Testis (tissue), 2 donors: Measurements from ENCODE around the gene EPB41L4A.

Experiments
- POLR2A ChIP-seq: fragments of 450-650 bp; IDR thresholded peaks from one replicate; pipeline ENCODE4 v1.6.1; 2017; ENCODE audit warnings: antibody characterized with exemption, mild to moderate bottlenecking, moderate library complexity
- TF ChIP-seq, protein P1 (sequence below), 3 experiments: fragments of 450-650 bp in 2 of 3; fragments of 200-600 bp in 1 of 3; sonication (generic) in 1 of 3; IDR thresholded peaks; one replicate each; pipeline ENCODE4 v1.5.1; 2016 to 2019; ENCODE audit warnings: antibody characterized with exemption in 3 of 3, mild to moderate bottlenecking in 2 of 3, moderate library complexity in 1 of 3

DNA sequence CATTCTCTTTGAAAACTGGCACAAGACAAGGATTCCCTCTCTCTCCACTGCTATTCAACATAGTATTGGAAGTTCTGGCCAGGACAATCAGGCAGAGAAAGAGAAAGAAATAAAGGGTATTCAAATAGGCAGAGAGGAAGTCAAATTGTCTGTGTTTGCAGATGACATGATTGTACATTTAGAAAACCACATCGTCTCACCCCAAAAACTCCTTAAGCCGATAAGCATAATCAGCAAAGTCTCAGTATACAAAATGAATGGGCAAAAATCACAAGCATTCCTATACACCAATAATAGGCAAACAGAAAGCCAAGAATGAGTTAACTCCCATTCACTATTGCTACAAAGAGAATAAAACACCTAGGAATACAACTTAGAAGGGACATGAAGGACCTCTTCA lies 21.0 kb upstream of the EPB41L4A start:
- TF ChIP-seq, protein P1, sequence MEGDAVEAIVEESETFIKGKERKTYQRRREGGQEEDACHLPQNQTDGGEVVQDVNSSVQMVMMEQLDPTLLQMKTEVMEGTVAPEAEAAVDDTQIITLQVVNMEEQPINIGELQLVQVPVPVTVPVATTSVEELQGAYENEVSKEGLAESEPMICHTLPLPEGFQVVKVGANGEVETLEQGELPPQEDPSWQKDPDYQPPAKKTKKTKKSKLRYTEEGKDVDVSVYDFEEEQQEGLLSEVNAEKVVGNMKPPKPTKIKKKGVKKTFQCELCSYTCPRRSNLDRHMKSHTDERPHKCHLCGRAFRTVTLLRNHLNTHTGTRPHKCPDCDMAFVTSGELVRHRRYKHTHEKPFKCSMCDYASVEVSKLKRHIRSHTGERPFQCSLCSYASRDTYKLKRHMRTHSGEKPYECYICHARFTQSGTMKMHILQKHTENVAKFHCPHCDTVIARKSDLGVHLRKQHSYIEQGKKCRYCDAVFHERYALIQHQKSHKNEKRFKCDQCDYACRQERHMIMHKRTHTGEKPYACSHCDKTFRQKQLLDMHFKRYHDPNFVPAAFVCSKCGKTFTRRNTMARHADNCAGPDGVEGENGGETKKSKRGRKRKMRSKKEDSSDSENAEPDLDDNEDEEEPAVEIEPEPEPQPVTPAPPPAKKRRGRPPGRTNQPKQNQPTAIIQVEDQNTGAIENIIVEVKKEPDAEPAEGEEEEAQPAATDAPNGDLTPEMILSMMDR (IDR thresholded peaks at IDR 0.05), result no peak
- no peak for TF ChIP-seq POLR2A
